OCI-LY1 (cell line): ENCODE data around the gene HAO2.

Experiments used
- H2AFZ ChIP-seq: fragments of 200-600 bp; sonication (generic), shearing (Covaris generic); 2 replicates; pipeline ENCODE4 v1.6.0; 2014; ENCODE audit warnings: antibody characterized with exemption, mild to moderate bottlenecking, low read length
- H3F3A ChIP-seq: fragments of 200-600 bp; sonication (generic), shearing (Covaris generic); 2 replicates; pipeline ENCODE4 v1.6.0; 2014; ENCODE audit warnings: mild to moderate bottlenecking, antibody characterized with exemption, low read length, moderate library complexity; ENCODE audit not compliant: insufficient read depth
- H3K27ac ChIP-seq: fragments of 200-600 bp; sonication (generic); 2 replicates; pipeline ENCODE4 v1.5.1; 2014; ENCODE audit warnings: low read length, mixed run types, mild to moderate bottlenecking, low read depth; ENCODE audit not compliant: poor library complexity, severe bottlenecking
- H3K27me3 ChIP-seq: fragments of 200-600 bp; sonication (generic); 2 replicates; pipeline ENCODE4 v1.6.0; 2014; ENCODE audit warnings: antibody characterized with exemption, mild to moderate bottlenecking, low read length, moderate library complexity; ENCODE audit not compliant: insufficient read depth
- H3K36me3 ChIP-seq: fragments of 200-600 bp; sonication (generic); 2 replicates; pipeline ENCODE4 v1.6.1; 2014; ENCODE audit warnings: mild to moderate bottlenecking, antibody characterized with exemption, low read length, moderate library complexity, mixed read lengths; ENCODE audit not compliant: insufficient read depth
- H3K4me1 ChIP-seq: fragments of 200-600 bp; sonication (generic); 2 replicates; pipeline ENCODE4 v1.5.1; 2014; ENCODE audit warnings: mild to moderate bottlenecking, low read length, moderate library complexity; ENCODE audit not compliant: insufficient read depth, severe bottlenecking
- H3K4me2 ChIP-seq: fragments of 200-600 bp; sonication (generic), shearing (Covaris generic); 2 replicates; pipeline ENCODE4 v1.6.1; 2014; ENCODE audit warnings: low read length
- H3K4me3 ChIP-seq: fragments of 200-600 bp; sonication (generic); 2 replicates; pipeline ENCODE4 v1.5.1; 2014; ENCODE audit warnings: low read length, low read depth, mild to moderate bottlenecking, mixed read lengths; ENCODE audit not compliant: poor library complexity, severe bottlenecking
- H3K79me2 ChIP-seq: fragments of 200-600 bp; shearing (Covaris generic); 2 replicates; pipeline ENCODE4 v1.6.1; 2016; ENCODE audit warnings: mixed run types, low read length, mixed read lengths; ENCODE audit not compliant: insufficient read depth
- H3K9ac ChIP-seq: fragments of 200-600 bp; sonication (generic), shearing (Covaris generic); 2 replicates; pipeline ENCODE4 v1.6.1; 2014; ENCODE audit warnings: mild to moderate bottlenecking, low read length, mixed read lengths
- H3K9me2 ChIP-seq: fragments of 200-600 bp; sonication (generic), shearing (Covaris generic); 2 replicates; pipeline ENCODE4 v1.6.1; 2014; ENCODE audit warnings: low read depth, mild to moderate bottlenecking, low read length, mixed read lengths
- H3K9me3 ChIP-seq: fragments of 200-600 bp; shearing (Covaris generic); 2 replicates; pipeline ENCODE4 v1.6.1; 2014; ENCODE audit warnings: low read length, mixed read lengths
- H4K20me1 ChIP-seq: fragments of 200-600 bp; sonication (generic), shearing (Covaris generic); 2 replicates; pipeline ENCODE4 v1.6.0; 2016; ENCODE audit warnings: mild to moderate bottlenecking, low read length; ENCODE audit not compliant: insufficient read depth
- EZH2 ChIP-seq: fragments of 200-600 bp; sonication (generic), shearing (Covaris generic); IDR thresholded peaks from 2 replicates; pipeline ENCODE4 v1.8.0; 2017; ENCODE audit warnings: borderline replicate concordance, mixed run types, mild to moderate bottlenecking, antibody characterized with exemption, low read length, moderate library complexity, mixed read lengths
- TF ChIP-seq, protein P1 (sequence below): fragments of 200-600 bp; sonication (generic), shearing (Covaris generic); IDR thresholded peaks from 2 replicates; pipeline ENCODE4 v1.5.1; 2017; ENCODE audit warnings: mild to moderate bottlenecking, antibody characterized with exemption, low read length, moderate library complexity, mixed read lengths

Gene HAO2

DNA sequence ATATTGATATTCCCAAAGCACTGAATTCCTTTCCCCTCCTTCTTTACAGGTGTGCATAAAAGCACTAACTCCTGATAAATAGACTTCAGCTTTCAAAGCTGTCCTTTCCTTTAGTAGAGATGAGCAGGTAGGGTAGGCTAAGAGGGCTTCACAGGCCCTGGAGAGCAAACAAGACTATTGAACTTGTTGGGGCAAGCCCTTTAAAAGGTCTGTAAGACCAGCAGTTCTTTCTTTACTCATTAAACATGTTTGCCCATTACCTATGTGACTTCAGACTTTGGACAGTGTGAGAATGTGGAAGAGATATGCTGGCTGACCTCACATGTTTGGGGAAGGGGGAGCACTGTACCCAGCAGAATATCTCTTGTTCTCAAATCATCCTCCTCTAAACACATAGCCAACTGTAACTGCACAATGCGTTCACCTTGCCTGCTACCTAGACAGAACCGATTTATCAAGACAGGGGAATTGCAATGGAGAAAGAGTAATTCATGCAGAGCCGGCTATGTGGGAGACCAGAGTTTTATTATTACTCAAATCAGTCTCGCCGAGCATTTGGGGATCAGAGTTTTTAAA is 27.1 kb upstream of the HAO2 start:
- no peak overlapping the region for H3K9ac ChIP-seq
- no peaks in the 10 kb centered on the region for H3K79me2 ChIP-seq
- H3K4me1 ChIP-seq = no peaks in the 10 kb centered on the region
- H3K36me3 ChIP-seq = no peaks in the 10 kb centered on the region
- no peaks in the 10 kb centered on the region for H3K9me2 ChIP-seq
- no peaks in the 10 kb centered on the region for H3F3A ChIP-seq
- H4K20me1 ChIP-seq = no peaks in the 10 kb centered on the region
- H3K9me3 ChIP-seq = no peaks in the 10 kb centered on the region
- TF ChIP-seq, protein P1, sequence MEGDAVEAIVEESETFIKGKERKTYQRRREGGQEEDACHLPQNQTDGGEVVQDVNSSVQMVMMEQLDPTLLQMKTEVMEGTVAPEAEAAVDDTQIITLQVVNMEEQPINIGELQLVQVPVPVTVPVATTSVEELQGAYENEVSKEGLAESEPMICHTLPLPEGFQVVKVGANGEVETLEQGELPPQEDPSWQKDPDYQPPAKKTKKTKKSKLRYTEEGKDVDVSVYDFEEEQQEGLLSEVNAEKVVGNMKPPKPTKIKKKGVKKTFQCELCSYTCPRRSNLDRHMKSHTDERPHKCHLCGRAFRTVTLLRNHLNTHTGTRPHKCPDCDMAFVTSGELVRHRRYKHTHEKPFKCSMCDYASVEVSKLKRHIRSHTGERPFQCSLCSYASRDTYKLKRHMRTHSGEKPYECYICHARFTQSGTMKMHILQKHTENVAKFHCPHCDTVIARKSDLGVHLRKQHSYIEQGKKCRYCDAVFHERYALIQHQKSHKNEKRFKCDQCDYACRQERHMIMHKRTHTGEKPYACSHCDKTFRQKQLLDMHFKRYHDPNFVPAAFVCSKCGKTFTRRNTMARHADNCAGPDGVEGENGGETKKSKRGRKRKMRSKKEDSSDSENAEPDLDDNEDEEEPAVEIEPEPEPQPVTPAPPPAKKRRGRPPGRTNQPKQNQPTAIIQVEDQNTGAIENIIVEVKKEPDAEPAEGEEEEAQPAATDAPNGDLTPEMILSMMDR = no peak
- no peak for TF ChIP-seq EZH2
- H3K4me2 ChIP-seq = no peak overlapping the region
- no peak overlapping the region for H2AFZ ChIP-seq
- no peak overlapping the region for H3K27ac ChIP-seq
- H3K27me3 ChIP-seq = no peaks in the 10 kb centered on the region
- H3K4me3 ChIP-seq = no peak overlapping the region

DNA sequence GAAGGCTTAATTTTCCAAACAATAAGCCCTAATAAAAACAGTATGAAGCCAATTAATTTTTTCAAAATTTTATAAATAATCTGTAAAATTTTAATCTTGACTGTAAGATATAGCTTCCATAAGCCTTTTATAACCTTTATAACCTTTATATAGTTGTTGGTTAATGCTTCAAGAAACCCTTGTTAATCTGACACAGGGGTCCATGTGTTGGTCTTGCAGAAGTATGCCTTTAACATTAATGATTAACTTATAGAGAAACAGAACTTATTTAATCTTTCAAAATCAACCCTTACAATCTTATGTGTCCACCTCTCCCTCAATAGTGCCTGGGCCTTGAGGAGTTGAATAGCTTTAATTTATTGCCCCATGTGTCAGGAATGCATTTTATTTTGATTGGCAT is 23.2 kb upstream of the HAO2 start:
- H3K9me3 ChIP-seq = no peaks in the 10 kb centered on the region
- H3K4me3 ChIP-seq = no peak overlapping the region
- TF ChIP-seq EZH2 = no peak
- TF ChIP-seq, protein P1 = no peak
- H3K9ac ChIP-seq = no peak overlapping the region
- no peak overlapping the region for H3K4me2 ChIP-seq
- no peaks in the 10 kb centered on the region for H4K20me1 ChIP-seq
- H3K27me3 ChIP-seq = no peaks in the 10 kb centered on the region
- no peak overlapping the region for H3K27ac ChIP-seq
- H3K36me3 ChIP-seq = no peaks in the 10 kb centered on the region
- no peaks in the 10 kb centered on the region for H3F3A ChIP-seq
- no peaks in the 10 kb centered on the region for H3K9me2 ChIP-seq
- no peaks in the 10 kb centered on the region for H3K4me1 ChIP-seq
- H3K79me2 ChIP-seq = no peaks in the 10 kb centered on the region
- no peak overlapping the region for H2AFZ ChIP-seq

DNA sequence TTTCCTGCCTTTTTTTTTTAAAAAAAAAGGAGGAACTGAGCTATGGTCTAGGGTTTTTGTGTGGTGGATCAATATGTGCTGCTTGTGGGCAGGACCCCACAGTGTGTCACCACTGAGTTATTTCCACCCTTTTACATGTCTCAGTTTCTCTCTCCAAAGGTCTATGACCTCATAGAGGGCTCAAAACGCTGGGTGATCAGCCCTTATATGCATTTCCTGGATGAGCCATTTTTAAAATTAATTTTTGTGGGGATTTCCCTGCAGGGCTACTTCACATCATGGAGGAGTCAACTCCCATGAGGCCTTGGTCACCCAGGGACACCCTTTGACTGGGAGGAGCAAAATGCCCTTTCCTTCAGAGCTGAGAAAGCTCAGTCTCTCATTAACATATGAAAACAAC is 20.7 kb upstream of the HAO2 start:
- Histone ChIP-seq H3F3A (no peaks in the 10 kb centered on the region), H3K4me1 (no peaks in the 10 kb centered on the region), H2AFZ (no peak overlapping the region), H3K9me3 (no peaks in the 10 kb centered on the region), H3K9me2 (no peaks in the 10 kb centered on the region), H3K4me2 (no peak overlapping the region), H3K27ac (no peak overlapping the region), H4K20me1 (no peaks in the 10 kb centered on the region), H3K4me3 (no peak overlapping the region), H3K27me3 (no peaks in the 10 kb centered on the region), H3K36me3 (no peaks in the 10 kb centered on the region), H3K9ac (no peak overlapping the region), H3K79me2 (no peaks in the 10 kb centered on the region)
- TF ChIP-seq, protein P1 = no peak
- TF ChIP-seq EZH2 = no peak
